ENCODE results near the gene DLL4. TPM values are rescaled to one million over a fixed set of nuclear protein-coding genes. Genes with fewer than 3 reads are reported as not detected.

The DLL4 gene
- total RNA-seq, 1 experiment from 2014 or later, result 1.5 TPM

DNA sequence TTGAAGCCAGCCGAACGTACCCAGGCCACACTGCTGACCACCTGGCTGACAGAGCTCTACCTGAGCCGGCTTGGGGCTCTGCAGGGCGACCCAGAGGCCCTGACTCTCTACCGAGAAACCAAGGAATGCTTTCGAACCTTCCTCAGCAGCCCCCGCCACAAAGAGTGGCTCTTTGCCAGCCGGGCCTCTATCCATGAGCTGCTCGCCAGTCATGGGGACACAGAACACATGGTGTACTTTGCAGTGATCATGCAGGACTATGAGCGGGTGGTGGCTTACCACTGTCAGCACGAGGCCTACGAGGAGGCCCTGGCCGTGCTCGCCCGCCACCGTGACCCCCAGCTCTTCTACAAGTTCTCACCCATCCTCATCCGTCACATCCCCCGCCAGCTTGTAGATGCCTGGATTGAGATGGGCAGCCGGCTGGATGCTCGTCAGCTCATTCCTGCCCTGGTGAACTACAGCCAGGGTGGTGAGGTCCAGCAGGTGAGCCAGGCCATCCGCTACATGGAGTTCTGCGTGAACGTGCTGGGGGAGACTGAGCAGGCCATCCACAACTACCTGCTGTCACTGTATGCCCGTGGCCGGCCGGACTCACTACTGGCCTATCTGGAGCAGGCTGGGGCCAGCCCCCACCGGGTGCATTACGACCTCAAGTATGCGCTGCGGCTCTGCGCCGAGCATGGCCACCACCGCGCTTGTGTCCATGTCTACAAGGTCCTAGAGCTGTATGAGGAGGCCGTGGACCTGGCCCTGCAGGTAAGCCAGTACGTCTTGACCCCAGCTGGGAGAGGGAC, 28.7 kb upstream of the DLL4 start:
- H3K27ac ChIP-seq (ENCODE audit: low read depth, low read length), result no peak overlapping the region; the same call in 1 of the 2 replicates
- H3K9me2 ChIP-seq (ENCODE audit: insufficient read depth), result no peaks in the 10 kb centered on the region
- ChIA-PET POLR2A (no interaction called here), RAD21 (ENCODE audit: low non-redundant PET in 1 of 2, low total read pairs in 2 of 2, uncharacterized antibody in 2 of 2, unreplicated experiment in 2 of 2) (no interaction called here), CTCF (no interaction called here)
- no peaks in the 10 kb centered on the region for H4K20me1 ChIP-seq (ENCODE audit: insufficient read depth)
- no peaks in the 10 kb centered on the region for H3K27me3 ChIP-seq (ENCODE audit: insufficient read depth, low read length)
- ATAC-seq, result no peak
- H3K4me2 ChIP-seq (ENCODE audit: low read length), result no peak overlapping the region
- H2AFZ ChIP-seq (ENCODE audit: low read depth, low read length, poor library complexity, severe bottlenecking), result no peak overlapping the region
- H3K4me1 ChIP-seq (ENCODE audit: control insufficient read depth in 1 of 2, insufficient read depth in 2 of 2, low read length in 2 of 2), result peaks cover 12 to 20% of the 10 kb centered on the region in 2 experiments
- no TSS peak for BruUV-seq (replicated peaks)
- no peak overlapping the region for H3K9ac ChIP-seq (ENCODE audit: low read length)
- no peak for DNase-seq (ENCODE audit: low read depth, low spot score)
- TF ChIP-seq EGR1 (IDR thresholded peaks at IDR 0.05; ENCODE audit: low read depth), result no peak
- no peak for TF ChIP-seq CEBPB (IDR thresholded peaks at IDR 0.05; ENCODE audit: low read depth)
- TF ChIP-seq, protein P1, sequence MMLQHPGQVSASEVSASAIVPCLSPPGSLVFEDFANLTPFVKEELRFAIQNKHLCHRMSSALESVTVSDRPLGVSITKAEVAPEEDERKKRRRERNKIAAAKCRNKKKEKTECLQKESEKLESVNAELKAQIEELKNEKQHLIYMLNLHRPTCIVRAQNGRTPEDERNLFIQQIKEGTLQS (IDR thresholded peaks at IDR 0.05), result no peak
- no peak for TF ChIP-seq FOSL1 (IDR thresholded peaks at IDR 0.05; ENCODE audit: low read depth)
- TF ChIP-seq SIN3A (IDR thresholded peaks at IDR 0.05; ENCODE audit: low read depth), result no peak
- H3K4me3 ChIP-seq (replicated peaks in 1 of 2; ENCODE audit: low read depth in 1 of 2, low read length in 2 of 2), result no peak overlapping the region
- peaks cover 14% of the 10 kb centered on the region in 2 experiments; a peak in 3 of 4 replicates for H3K36me3 ChIP-seq (ENCODE audit: control insufficient read depth in 1 of 2, insufficient read depth in 2 of 2, low read length in 2 of 2)
- intact Hi-C loops (cut with micrococcal nuclease), result no loop called here
- H3K79me2 ChIP-seq (ENCODE audit: insufficient read depth, low read length), result peaks cover 10% of the 10 kb centered on the region
- no peaks in the 10 kb centered on the region for H3K9me3 ChIP-seq (ENCODE audit: control insufficient read depth in 1 of 2, insufficient read depth in 1 of 2, low read depth in 1 of 2, low read length in 2 of 2)

DNA sequence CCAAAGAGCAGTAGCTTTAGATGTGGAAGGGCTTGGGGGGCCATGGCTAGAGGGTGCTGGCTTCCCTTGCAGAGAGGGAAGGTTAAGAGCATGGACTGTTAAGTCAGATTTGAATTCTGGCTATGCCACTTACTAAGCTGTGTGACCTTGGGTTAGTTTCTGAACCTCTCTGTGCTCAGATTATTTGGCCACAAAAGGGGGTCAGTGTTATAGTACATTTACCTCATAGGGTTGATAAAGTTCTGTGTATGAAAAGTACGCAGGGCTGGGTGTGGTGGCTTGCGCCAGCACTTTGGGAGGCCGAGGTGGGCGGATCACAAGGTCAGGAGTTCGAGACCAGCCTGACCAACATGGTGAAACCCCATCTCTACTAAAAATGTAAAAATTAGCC, 28.1 kb upstream of the DLL4 start:
- Histone ChIP-seq H3K4me1 (ENCODE audit: control insufficient read depth in 1 of 2, insufficient read depth in 2 of 2, low read length in 2 of 2) (peaks cover 15 to 21% of the 10 kb centered on the region in 2 experiments), H2AFZ (ENCODE audit: low read depth, low read length, poor library complexity, severe bottlenecking) (no peak overlapping the region), H3K9me2 (ENCODE audit: insufficient read depth) (no peaks in the 10 kb centered on the region), H3K27me3 (ENCODE audit: insufficient read depth, low read length) (no peaks in the 10 kb centered on the region), H3K27ac (ENCODE audit: low read depth, low read length) (no peak overlapping the region), H4K20me1 (ENCODE audit: insufficient read depth) (no peaks in the 10 kb centered on the region), H3K9me3 (ENCODE audit: control insufficient read depth in 1 of 2, insufficient read depth in 1 of 2, low read depth in 1 of 2, low read length in 2 of 2) (no peaks in the 10 kb centered on the region), H3K9ac (ENCODE audit: low read length) (no peak overlapping the region), H3K4me3 (replicated peaks in 1 of 2; ENCODE audit: low read depth in 1 of 2, low read length in 2 of 2) (no peak overlapping the region), H3K36me3 (ENCODE audit: control insufficient read depth in 1 of 2, insufficient read depth in 2 of 2, low read length in 2 of 2) (peaks cover 14% of the 10 kb centered on the region in 2 experiments; a peak in 3 of 4 replicates), H3K4me2 (ENCODE audit: low read length) (no peak overlapping the region), H3K79me2 (ENCODE audit: insufficient read depth, low read length) (peaks cover 4% of the 10 kb centered on the region)
- no TSS peak for BruUV-seq (replicated peaks)
- ChIA-PET POLR2A (no interaction called here), CTCF (no interaction called here), RAD21 (ENCODE audit: low non-redundant PET in 1 of 2, low total read pairs in 2 of 2, uncharacterized antibody in 2 of 2, unreplicated experiment in 2 of 2) (no interaction called here)
- ATAC-seq (no peak), DNase-seq (ENCODE audit: low read depth, low spot score) (no peak)
- intact Hi-C loops (cut with micrococcal nuclease), result no loop called here
- TF ChIP-seq SRF (IDR thresholded peaks at IDR 0.05; ENCODE audit: low read depth), result no peak
- TF ChIP-seq FOSL1 (IDR thresholded peaks at IDR 0.05; ENCODE audit: low read depth), result no peak
- TF ChIP-seq, protein P2, sequence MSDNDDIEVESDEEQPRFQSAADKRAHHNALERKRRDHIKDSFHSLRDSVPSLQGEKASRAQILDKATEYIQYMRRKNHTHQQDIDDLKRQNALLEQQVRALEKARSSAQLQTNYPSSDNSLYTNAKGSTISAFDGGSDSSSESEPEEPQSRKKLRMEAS (IDR thresholded peaks at IDR 0.05), result no peak
- no peak for TF ChIP-seq POLR2A (IDR thresholded peaks at IDR 0.05; ENCODE audit: borderline replicate concordance, extremely low read depth, insufficient read depth, insufficient read length)
- TF ChIP-seq POLR2AphosphoS5 (IDR thresholded peaks at IDR 0.05; ENCODE audit: low read depth, low read length), result no peak
- no peak for TF ChIP-seq CEBPB (IDR thresholded peaks at IDR 0.05; ENCODE audit: low read depth)
- TF ChIP-seq EZH2 (IDR thresholded peaks at IDR 0.05), result no peak
- TF ChIP-seq, protein P3, sequence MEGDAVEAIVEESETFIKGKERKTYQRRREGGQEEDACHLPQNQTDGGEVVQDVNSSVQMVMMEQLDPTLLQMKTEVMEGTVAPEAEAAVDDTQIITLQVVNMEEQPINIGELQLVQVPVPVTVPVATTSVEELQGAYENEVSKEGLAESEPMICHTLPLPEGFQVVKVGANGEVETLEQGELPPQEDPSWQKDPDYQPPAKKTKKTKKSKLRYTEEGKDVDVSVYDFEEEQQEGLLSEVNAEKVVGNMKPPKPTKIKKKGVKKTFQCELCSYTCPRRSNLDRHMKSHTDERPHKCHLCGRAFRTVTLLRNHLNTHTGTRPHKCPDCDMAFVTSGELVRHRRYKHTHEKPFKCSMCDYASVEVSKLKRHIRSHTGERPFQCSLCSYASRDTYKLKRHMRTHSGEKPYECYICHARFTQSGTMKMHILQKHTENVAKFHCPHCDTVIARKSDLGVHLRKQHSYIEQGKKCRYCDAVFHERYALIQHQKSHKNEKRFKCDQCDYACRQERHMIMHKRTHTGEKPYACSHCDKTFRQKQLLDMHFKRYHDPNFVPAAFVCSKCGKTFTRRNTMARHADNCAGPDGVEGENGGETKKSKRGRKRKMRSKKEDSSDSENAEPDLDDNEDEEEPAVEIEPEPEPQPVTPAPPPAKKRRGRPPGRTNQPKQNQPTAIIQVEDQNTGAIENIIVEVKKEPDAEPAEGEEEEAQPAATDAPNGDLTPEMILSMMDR (IDR thresholded peaks at IDR 0.05 in 2 of 3, conservative IDR thresholded peaks at IDR 0.05 in 1 of 3; ENCODE audit: borderline replicate concordance in 1 of 3, insufficient read depth in 1 of 3, low read depth in 2 of 3, low read length in 2 of 3), result no peak
- TF ChIP-seq, protein P1 (IDR thresholded peaks at IDR 0.05), result no peak
- TF ChIP-seq EGR1 (IDR thresholded peaks at IDR 0.05; ENCODE audit: low read depth), result no peak
- no peak for TF ChIP-seq SP1 (IDR thresholded peaks at IDR 0.05; ENCODE audit: low read depth)
- no peak for TF ChIP-seq ZNF274 (IDR thresholded peaks at IDR 0.05; ENCODE audit: low read depth, low read length)
- TF ChIP-seq, protein P4, sequence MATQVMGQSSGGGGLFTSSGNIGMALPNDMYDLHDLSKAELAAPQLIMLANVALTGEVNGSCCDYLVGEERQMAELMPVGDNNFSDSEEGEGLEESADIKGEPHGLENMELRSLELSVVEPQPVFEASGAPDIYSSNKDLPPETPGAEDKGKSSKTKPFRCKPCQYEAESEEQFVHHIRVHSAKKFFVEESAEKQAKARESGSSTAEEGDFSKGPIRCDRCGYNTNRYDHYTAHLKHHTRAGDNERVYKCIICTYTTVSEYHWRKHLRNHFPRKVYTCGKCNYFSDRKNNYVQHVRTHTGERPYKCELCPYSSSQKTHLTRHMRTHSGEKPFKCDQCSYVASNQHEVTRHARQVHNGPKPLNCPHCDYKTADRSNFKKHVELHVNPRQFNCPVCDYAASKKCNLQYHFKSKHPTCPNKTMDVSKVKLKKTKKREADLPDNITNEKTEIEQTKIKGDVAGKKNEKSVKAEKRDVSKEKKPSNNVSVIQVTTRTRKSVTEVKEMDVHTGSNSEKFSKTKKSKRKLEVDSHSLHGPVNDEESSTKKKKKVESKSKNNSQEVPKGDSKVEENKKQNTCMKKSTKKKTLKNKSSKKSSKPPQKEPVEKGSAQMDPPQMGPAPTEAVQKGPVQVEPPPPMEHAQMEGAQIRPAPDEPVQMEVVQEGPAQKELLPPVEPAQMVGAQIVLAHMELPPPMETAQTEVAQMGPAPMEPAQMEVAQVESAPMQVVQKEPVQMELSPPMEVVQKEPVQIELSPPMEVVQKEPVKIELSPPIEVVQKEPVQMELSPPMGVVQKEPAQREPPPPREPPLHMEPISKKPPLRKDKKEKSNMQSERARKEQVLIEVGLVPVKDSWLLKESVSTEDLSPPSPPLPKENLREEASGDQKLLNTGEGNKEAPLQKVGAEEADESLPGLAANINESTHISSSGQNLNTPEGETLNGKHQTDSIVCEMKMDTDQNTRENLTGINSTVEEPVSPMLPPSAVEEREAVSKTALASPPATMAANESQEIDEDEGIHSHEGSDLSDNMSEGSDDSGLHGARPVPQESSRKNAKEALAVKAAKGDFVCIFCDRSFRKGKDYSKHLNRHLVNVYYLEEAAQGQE (IDR thresholded peaks at IDR 0.05; ENCODE audit: low read depth), result no peak

All from HCT116 (cell line).